ENCODE data around the gene CMPK1.

The CMPK1 gene

GRCh38 chr1:47386268-47386667 lies 52.7 kb downstream of the CMPK1 start:
- no peak overlapping the region for H3K27ac ChIP-seq
- TF ChIP-seq, protein P1, sequence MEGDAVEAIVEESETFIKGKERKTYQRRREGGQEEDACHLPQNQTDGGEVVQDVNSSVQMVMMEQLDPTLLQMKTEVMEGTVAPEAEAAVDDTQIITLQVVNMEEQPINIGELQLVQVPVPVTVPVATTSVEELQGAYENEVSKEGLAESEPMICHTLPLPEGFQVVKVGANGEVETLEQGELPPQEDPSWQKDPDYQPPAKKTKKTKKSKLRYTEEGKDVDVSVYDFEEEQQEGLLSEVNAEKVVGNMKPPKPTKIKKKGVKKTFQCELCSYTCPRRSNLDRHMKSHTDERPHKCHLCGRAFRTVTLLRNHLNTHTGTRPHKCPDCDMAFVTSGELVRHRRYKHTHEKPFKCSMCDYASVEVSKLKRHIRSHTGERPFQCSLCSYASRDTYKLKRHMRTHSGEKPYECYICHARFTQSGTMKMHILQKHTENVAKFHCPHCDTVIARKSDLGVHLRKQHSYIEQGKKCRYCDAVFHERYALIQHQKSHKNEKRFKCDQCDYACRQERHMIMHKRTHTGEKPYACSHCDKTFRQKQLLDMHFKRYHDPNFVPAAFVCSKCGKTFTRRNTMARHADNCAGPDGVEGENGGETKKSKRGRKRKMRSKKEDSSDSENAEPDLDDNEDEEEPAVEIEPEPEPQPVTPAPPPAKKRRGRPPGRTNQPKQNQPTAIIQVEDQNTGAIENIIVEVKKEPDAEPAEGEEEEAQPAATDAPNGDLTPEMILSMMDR (IDR thresholded peaks at IDR 0.05): no peak
- TF ChIP-seq ZFX (IDR thresholded peaks at IDR 0.05; ENCODE audit: borderline replicate concordance): no peak

GRCh38 chr1:47388030-47388890 lies 54.7 kb downstream of the CMPK1 start:
- H3K27ac ChIP-seq: no peak overlapping the region
- TF ChIP-seq, protein P1 (IDR thresholded peaks at IDR 0.05): no peak
- TF ChIP-seq ZFX (IDR thresholded peaks at IDR 0.05; ENCODE audit: borderline replicate concordance): no peak

GRCh38 chr1:47388891-47389238 lies 55.3 kb downstream of the CMPK1 start:
- no peak overlapping the region for H3K27ac ChIP-seq
- TF ChIP-seq, protein P1 (IDR thresholded peaks at IDR 0.05): peak; percentile 88
- TF ChIP-seq ZFX (IDR thresholded peaks at IDR 0.05; ENCODE audit: borderline replicate concordance): no peak

GRCh38 chr1:47389731-47390130 lies 56.1 kb downstream of the CMPK1 start:
- H3K27ac ChIP-seq: no peak overlapping the region
- no peak for TF ChIP-seq ZFX (IDR thresholded peaks at IDR 0.05; ENCODE audit: borderline replicate concordance)
- TF ChIP-seq, protein P1 (IDR thresholded peaks at IDR 0.05): no peak

GRCh38 chr1:47390843-47391242 lies 57.3 kb downstream of the CMPK1 start:
- no peak overlapping the region for H3K27ac ChIP-seq
- TF ChIP-seq ZFX (IDR thresholded peaks at IDR 0.05; ENCODE audit: borderline replicate concordance): no peak

GRCh38 chr1:47393141-47393540 lies 59.6 kb downstream of the CMPK1 start:
- TF ChIP-seq ZFX (IDR thresholded peaks at IDR 0.05; ENCODE audit: borderline replicate concordance): no peak
- TF ChIP-seq, protein P1 (IDR thresholded peaks at IDR 0.05): no peak
- no peak overlapping the region for H3K27ac ChIP-seq

DNA sequence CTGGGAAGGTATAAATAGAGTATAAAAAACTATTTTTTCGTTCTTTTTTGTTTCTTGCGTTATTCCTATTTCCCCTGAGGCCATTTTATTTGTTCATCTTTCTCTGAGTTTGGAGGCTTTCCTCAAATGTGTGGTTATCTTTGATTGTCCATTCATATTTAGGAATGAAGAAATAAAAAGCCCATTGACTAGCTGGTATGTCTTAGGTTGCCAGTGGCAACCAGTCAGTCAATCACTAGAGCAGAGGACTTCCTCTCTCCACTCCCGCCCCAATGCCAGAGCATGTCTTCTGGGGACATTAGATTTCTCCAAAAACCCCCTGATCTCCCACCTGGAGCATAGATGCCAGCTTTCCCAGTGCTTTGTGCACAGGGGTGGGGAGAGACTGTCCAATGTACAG lies 61.8 kb downstream of the CMPK1 start:
- no peak overlapping the region for H3K27ac ChIP-seq
- TF ChIP-seq ZFX (IDR thresholded peaks at IDR 0.05; ENCODE audit: borderline replicate concordance): no peak
- TF ChIP-seq, protein P1 (IDR thresholded peaks at IDR 0.05): no peak
